WERI-Rb-1 (cell line): ENCODE results near the gene CFH.

ENCODE experiments used
- DNase-seq: peaks from one replicate; pipeline ENCODE4 v3.0.0-alpha.2; 2020
- H3K27ac ChIP-seq: fragments of 250-450 bp; sonication (Bioruptor Pico); 2 replicates; pipeline ENCODE4 v1.5.1; 2020; ENCODE audit warnings: mild to moderate bottlenecking, moderate library complexity
- H3K27me3 ChIP-seq: fragments of 250-450 bp; sonication (Bioruptor Pico); 2 replicates; pipeline ENCODE4 v1.5.1; 2021; ENCODE audit warnings: mild to moderate bottlenecking, low read depth, moderate library complexity; ENCODE audit not compliant: insufficient read depth, severe bottlenecking
- H3K36me3 ChIP-seq: fragments of 250-450 bp; sonication (Bioruptor Pico); 2 replicates; pipeline ENCODE4 v1.5.1; 2020; ENCODE audit warnings: mild to moderate bottlenecking, moderate library complexity
- H3K4me3 ChIP-seq: 2 replicates; pipeline ENCODE4 v1.5.1; 2011; ENCODE audit warnings: low read depth, mild to moderate bottlenecking, control low read depth, low read length
- H3K9me3 ChIP-seq: fragments of 250-450 bp; sonication (Bioruptor Pico); 2 replicates; pipeline ENCODE4 v1.5.1; 2021; ENCODE audit warnings: mild to moderate bottlenecking, moderate library complexity; ENCODE audit not compliant: severe bottlenecking
- CTCF ChIP-seq: IDR thresholded peaks from 2 replicates; pipeline ENCODE4 v1.5.1; 2011; ENCODE audit warnings: low read depth, mild to moderate bottlenecking, control low read depth, inconsistent platforms, low read length

Gene CFH

GRCh38 chr1:196717868-196718267, 66.0 kb downstream of the CFH start:
- H3K27ac ChIP-seq = no peak overlapping the region
- no peak for DNase-seq
- H3K36me3 ChIP-seq = no peaks in the 10 kb centered on the region
- no peaks in the 10 kb centered on the region for H3K27me3 ChIP-seq
- no peaks in the 10 kb centered on the region for H3K9me3 ChIP-seq
- no peak overlapping the region for H3K4me3 ChIP-seq
- TF ChIP-seq CTCF = no peak

- no peak overlapping the region for H3K4me3 ChIP-seq
- no peaks in the 10 kb centered on the region for H3K36me3 ChIP-seq
- peak; percentile 95 for DNase-seq
- peak; percentile 99 for TF ChIP-seq CTCF
- no peaks in the 10 kb centered on the region for H3K9me3 ChIP-seq
- H3K27me3 ChIP-seq = no peaks in the 10 kb centered on the region
- no peak overlapping the region for H3K27ac ChIP-seq
Measured at GRCh38 chr1:196723325-196724185, 71.7 kb downstream of the CFH start.

GRCh38 chr1:196732526-196732925, 80.7 kb downstream of the CFH start:
- TF ChIP-seq CTCF = peak; percentile 14; the same call in 1 of the 2 replicates
- Histone ChIP-seq H3K4me3 (no peak overlapping the region), H3K9me3 (no peaks in the 10 kb centered on the region), H3K36me3 (no peaks in the 10 kb centered on the region), H3K27ac (no peak overlapping the region), H3K27me3 (no peaks in the 10 kb centered on the region)
- DNase-seq = no peak

GRCh38 chr1:196733091-196733970, 81.5 kb downstream of the CFH start:
- H3K36me3 ChIP-seq = no peaks in the 10 kb centered on the region
- TF ChIP-seq CTCF = no peak

GRCh38 chr1:196734006-196734405, 82.2 kb downstream of the CFH start:
- no peak for DNase-seq
- Histone ChIP-seq H3K4me3 (no peak overlapping the region), H3K27me3 (no peaks in the 10 kb centered on the region), H3K27ac (no peak overlapping the region), H3K36me3 (no peaks in the 10 kb centered on the region), H3K9me3 (peaks cover 12% of the 10 kb centered on the region)
- TF ChIP-seq CTCF = no peak

More at GRCh38 chr1:196733091-196733970, 81.5 kb downstream of the CFH start:
- Histone ChIP-seq H3K9me3 (peaks cover 5% of the 10 kb centered on the region), H3K4me3 (no peak overlapping the region), H3K27ac (no peak overlapping the region), H3K27me3 (no peaks in the 10 kb centered on the region)
- DNase-seq = no peak
